Hindlimb muscle (tissue), 1 donor: ENCODE measurements around the gene SEMA6A. TPM values are rescaled to one million over a fixed set of nuclear protein-coding genes. Genes with fewer than 3 reads are reported as not detected.

Source experiments
- DNase-seq: peaks from one replicate; pipeline ENCODE4 v3.0.0-alpha.2; 2013
- polyA plus RNA-seq: library from polyadenylated mRNA; unstranded; fragments of 120-200 nt; gene quantifications from one replicate; pipeline ENCODE4 v1.2.1, GENCODE V29; 2013; ENCODE audit not compliant: insufficient read length

SEMA6A gene
- polyA plus RNA-seq, 1 donor: 64.4 TPM

GRCh38 chr5:116522356-116523136 lies 52.1 kb downstream of the SEMA6A start:
- no peak for DNase-seq

- peak; percentile 79 for DNase-seq
These were observed 53.3 kb downstream of the SEMA6A start for GRCh38 chr5:116521173-116521872.

- no peak for DNase-seq
These were observed 53.9 kb downstream of the SEMA6A start for GRCh38 chr5:116520771-116521170.

- no peak for DNase-seq
These were observed 56.2 kb downstream of the SEMA6A start for GRCh38 chr5:116518423-116518822.

- peak; percentile 63 for DNase-seq
These were observed 57.1 kb downstream of the SEMA6A start for GRCh38 chr5:116517488-116517887.

GRCh38 chr5:116516021-116516420 lies 58.6 kb downstream of the SEMA6A start:
- DNase-seq: no peak

GRCh38 chr5:116514421-116514970 lies 60.1 kb downstream of the SEMA6A start:
- no peak for DNase-seq

GRCh38 chr5:116510517-116510916 lies 64.1 kb downstream of the SEMA6A start:
- no peak for DNase-seq

- DNase-seq: no peak
These were observed 65.0 kb downstream of the SEMA6A start for GRCh38 chr5:116509483-116510244.

GRCh38 chr5:116508835-116509234 lies 65.8 kb downstream of the SEMA6A start:
- no peak for DNase-seq

- DNase-seq: no peak
These were observed 66.5 kb downstream of the SEMA6A start for GRCh38 chr5:116507941-116508655.

- DNase-seq: peak; percentile 75
These were observed 67.5 kb downstream of the SEMA6A start for GRCh38 chr5:116507051-116507537.

- no peak for DNase-seq
These were observed 68.1 kb downstream of the SEMA6A start for GRCh38 chr5:116506488-116506887.

- DNase-seq: no peak
These were observed 69.9 kb downstream of the SEMA6A start for GRCh38 chr5:116504593-116505166.

- no peak for DNase-seq
These were observed 72.0 kb downstream of the SEMA6A start for GRCh38 chr5:116502616-116503015.

- DNase-seq: no peak
These were observed 72.5 kb downstream of the SEMA6A start for GRCh38 chr5:116502138-116502537.

GRCh38 chr5:116498503-116499048 lies 76.0 kb downstream of the SEMA6A start:
- DNase-seq: no peak

GRCh38 chr5:116497631-116498030 lies 77.0 kb downstream of the SEMA6A start:
- DNase-seq: no peak

- DNase-seq: no peak
These were observed 78.8 kb downstream of the SEMA6A start for GRCh38 chr5:116495786-116496357.

- DNase-seq: no peak
These were observed 79.7 kb downstream of the SEMA6A start for GRCh38 chr5:116494784-116495450.
